ENCODE data around the gene WFIKKN1.
"Not testable (repeated sequence)": the region's sequence is repeated elsewhere in the genome, so short reads cannot be mapped to it uniquely, and the experiment has no call there.

Gene WFIKKN1

GRCh38 chr16:595942-596735 lies 34.6 kb upstream of the WFIKKN1 start:
- no peak for DNase-seq

- no peak for DNase-seq
Measured at GRCh38 chr16:596736-597060, 34.1 kb upstream of the WFIKKN1 start.

GRCh38 chr16:597655-598054 lies 33.1 kb upstream of the WFIKKN1 start:
- not testable (repeated sequence) for DNase-seq

DNA sequence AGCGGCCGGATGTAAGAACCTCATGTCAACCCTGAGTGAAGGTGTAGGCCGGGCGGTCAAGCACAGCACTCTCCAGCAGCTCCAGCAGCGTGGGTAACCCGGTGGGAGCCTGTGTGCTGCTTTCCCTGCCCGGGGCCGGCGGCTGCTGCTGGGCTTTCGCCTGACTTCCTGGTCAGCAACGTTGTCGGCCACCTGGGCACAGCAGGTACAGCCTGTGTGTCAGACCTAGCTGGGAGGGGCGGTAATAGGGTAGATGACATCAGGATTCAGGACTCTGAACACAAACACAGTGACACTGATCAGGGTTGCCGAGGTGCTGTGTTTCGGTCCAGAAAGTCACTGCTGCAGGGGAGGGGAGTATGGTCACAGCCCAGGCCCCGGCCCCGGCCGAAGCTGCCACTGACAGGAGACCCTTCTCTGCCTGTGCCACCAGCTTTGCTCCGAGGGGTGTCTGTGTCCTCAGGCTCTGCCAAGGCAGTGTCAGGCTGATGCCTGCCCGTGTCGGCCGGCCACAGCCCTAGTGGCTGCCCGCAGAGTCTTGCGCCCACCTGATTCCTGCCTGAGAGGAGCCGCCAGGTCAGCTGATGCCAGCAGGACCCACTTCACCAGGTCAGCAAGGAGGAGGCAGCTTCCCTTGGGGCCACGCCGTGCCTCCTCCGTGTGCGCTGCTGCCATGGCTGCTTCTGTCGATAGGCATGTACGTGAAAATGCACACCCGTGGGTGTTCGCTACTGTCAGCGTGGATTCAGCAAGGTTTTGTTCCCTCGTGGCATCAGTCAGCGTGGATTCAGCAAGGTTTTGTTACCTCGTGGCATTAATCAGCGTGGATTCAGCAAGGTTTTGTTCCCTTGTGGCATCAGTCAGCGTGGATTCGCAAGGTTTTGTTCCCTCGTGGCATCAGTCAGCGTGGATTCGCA lies 31.7 kb upstream of the WFIKKN1 start:
- no peak for DNase-seq

- no peak for DNase-seq
Measured at GRCh38 chr16:600781-601180, 30.0 kb upstream of the WFIKKN1 start.

- no peak for DNase-seq
Measured at GRCh38 chr16:603933-604332, 26.9 kb upstream of the WFIKKN1 start.

DNA sequence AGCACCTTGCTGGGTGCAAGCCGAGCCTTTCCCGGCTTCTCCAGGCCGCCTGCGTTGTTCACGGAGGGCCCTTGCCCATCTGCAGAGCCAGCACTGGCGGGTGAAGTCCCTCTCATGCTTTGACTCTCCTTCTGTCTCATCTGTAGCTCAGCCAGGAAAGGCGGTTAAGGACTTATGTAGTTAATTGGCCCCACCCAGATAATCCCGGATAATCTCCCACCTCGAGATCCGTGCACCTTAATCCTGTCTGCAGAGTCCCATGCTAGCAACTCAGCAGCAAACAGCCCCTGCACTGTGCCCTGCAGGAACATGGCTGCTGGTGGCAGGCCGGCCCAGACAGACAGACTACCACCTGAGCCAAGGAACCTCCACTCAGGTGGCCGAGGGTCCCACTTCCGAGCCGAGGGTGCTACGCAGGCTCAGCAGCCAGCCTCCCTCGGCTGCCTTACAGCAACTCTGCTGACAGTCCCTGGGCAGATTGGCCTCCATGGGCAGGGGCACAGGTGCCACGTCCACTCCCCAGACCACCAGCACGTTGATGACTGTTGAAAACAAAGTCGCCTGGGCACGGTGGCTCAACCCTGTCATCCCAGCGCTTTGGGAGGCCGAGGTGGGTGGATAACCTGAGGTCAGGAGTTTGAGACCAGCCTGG lies 24.0 kb upstream of the WFIKKN1 start:
- DNase-seq = no peak

GRCh38 chr16:608019-608418 lies 22.8 kb upstream of the WFIKKN1 start:
- DNase-seq = no peak

GRCh38 chr16:609316-609715 lies 21.5 kb upstream of the WFIKKN1 start:
- DNase-seq = no peak

GRCh38 chr16:609984-610383 lies 20.8 kb upstream of the WFIKKN1 start:
- DNase-seq = no peak

DNA sequence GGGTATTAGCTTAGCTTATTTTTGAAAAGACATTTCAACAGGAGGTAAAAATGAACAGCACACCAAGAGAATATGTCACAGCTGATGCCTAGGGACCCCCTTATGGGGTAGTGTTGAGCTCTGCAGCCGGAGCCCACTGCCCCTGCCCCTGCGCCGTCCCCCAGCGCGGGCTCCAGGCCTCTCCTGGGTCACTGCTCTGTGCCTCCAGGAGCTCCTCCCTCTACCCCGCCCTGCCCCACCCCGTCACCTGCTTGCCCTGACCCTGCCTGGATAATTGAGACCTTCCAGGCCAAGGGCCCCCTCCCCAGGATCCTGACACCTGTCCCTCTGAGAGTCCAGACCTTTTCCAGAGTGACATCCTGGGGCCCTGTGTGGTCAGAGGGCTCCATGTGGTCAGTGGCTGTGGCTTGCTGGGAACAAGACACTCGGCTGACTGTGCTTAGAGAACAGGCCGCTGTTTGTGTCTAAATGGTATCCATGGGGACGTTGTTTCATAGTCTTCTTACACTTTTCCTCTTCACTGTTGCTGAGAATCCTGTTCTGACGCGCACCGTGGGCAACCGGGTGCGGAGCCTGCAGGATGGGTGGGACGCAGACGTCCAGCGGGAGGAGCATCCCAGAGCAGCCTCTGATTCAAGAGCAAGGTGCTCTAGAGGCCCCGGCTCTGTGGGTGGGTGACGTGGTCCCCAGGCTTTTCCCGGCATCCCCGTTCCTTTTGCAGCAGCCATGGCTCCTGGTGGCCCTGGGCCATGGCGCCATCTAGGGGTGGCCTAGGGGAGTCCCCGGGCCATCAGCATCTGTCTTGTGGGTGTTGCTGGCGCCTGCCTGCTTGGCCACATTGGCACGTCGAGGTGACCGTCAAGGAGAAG lies 20.0 kb upstream of the WFIKKN1 start:
- DNase-seq = peak; percentile 31

- DNase-seq = no peak
Measured at GRCh38 chr16:615122-615521, 15.7 kb upstream of the WFIKKN1 start.

DNA sequence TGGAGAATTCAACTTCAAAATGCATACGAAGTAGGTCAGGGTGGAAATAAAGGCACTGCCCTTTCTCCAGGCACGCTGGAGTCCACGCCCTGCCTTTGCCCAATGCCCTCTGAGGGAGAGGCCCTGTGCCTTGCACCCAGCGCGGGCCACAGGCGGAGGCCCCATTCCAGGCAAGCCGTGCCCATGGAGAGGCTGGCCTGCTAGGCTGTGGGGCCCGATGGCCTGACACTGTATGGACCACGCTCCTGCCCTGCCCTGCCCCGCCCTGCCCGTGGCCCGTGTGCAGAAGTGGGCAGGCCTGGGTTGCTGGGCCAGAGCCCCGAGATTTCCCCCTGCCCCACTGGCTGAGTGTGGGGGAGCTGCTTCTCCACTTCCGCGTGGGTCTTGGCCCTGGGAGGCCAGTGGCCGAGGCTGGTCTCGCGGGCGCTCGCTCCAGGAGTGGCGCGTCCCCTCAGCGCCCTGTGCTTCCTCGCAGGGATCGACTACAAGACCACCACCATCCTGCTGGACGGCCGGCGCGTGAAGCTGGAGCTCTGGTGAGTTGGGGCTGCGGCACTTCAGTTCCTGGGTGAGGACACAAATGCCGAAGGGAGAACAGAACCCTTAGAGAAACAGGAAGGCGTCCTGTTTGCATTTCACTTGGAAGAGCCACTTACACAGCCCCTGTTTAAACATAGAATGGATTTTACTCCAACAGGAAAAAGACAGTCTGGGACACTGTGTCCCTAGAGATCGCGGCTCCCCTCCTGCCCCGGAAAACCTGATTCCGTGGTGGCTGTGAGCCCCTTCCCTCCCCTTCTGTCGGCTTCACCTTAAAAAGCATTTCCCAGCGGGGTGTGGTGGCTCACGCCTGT lies 13.8 kb upstream of the WFIKKN1 start:
- no peak for DNase-seq

DNA sequence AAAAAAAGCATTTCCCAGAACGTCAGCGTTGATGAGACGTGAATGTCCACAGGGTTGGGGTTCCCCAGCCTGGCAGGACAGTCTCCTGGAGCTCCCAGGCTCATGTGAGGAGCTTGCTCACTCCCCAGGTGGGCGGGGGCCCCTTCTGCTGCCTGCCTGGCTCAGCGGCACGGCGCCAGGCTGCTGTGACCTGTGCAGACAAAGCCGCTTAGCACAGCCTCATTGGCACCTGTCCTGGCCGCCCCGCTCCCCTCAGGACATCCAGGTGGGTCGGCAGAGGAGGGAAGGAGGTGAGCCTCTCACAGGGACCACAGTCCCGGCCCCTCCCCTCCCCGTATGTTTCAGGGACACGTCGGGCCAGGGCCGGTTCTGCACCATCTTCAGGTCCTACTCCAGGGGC lies 12.9 kb upstream of the WFIKKN1 start:
- no peak for DNase-seq

GRCh38 chr16:619476-620100 lies 11.2 kb upstream of the WFIKKN1 start:
- DNase-seq = no peak

GRCh38 chr16:620700-621525 lies 9.9 kb upstream of the WFIKKN1 start:
- DNase-seq = no peak

GRCh38 chr16:621526-622105 lies 9.2 kb upstream of the WFIKKN1 start:
- no peak for DNase-seq

DNA sequence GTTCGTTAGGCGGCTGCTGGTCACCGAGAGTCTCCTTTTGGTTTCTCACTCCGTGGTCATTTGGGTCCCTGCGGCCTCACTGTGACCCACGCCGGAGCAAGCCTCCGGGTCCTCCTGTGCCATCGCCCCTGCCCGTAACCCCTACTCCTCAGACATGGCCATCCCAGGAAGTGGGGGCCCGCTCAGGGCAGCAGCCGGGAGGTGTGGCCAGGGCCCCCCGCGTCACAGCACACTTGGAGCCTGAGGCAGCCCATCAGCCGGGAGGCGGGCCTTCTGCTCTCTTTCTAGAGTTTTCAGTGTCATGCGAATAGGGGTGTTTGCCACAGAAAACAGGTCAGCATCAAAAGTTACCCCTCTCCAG lies 7.9 kb upstream of the WFIKKN1 start:
- no peak for DNase-seq

GRCh38 chr16:624526-625070 lies 6.2 kb upstream of the WFIKKN1 start:
- DNase-seq = no peak
